SU-DHL-6 (cell line): Measurements from ENCODE around the gene LAMB2.

Experiments used
- H2AFZ ChIP-seq: fragments of 200-600 bp; sonication (generic); 2 replicates; pipeline ENCODE4 v1.6.1; 2014; ENCODE audit warnings: low read depth, mild to moderate bottlenecking, moderate library complexity, mixed read lengths, antibody characterized with exemption, low read length; ENCODE audit not compliant: severe bottlenecking
- H3F3A ChIP-seq: fragments of 200-600 bp; shearing (Covaris generic); 2 replicates; pipeline ENCODE4 v1.6.0; 2016; ENCODE audit warnings: antibody characterized with exemption, mild to moderate bottlenecking; ENCODE audit not compliant: insufficient read depth
- H3K27ac ChIP-seq: fragments of 200-600 bp; sonication (generic); 2 replicates; pipeline ENCODE4 v1.5.1; 2016; ENCODE audit warnings: low read depth, mild to moderate bottlenecking, low read length, moderate library complexity, mixed read lengths
- H3K27me3 ChIP-seq: fragments of 200-600 bp; sonication (generic), shearing (Covaris generic); 2 replicates; pipeline ENCODE4 v1.6.0; 2014; ENCODE audit warnings: mild to moderate bottlenecking, low read length
- H3K36me3 ChIP-seq: fragments of 200-600 bp; sonication (generic); 2 replicates; pipeline ENCODE4 v1.6.1; 2014; ENCODE audit warnings: mild to moderate bottlenecking, low read length, mixed read lengths
- H3K4me2 ChIP-seq: fragments of 300-600, 200-600 bp; shearing (Covaris generic), sonication (generic); 2 replicates; pipeline ENCODE4 v1.6.0; 2014; ENCODE audit warnings: low read length, low read depth, mild to moderate bottlenecking; ENCODE audit not compliant: poor library complexity, severe bottlenecking
- H3K4me3 ChIP-seq: fragments of 200-600 bp; sonication (generic); 2 replicates; pipeline ENCODE4 v1.5.1; 2014; ENCODE audit warnings: antibody characterized with exemption, low read length, mild to moderate bottlenecking, mixed read lengths; ENCODE audit not compliant: insufficient read depth, poor library complexity, severe bottlenecking
- H3K79me2 ChIP-seq: fragments of 200-600 bp; sonication (generic); 2 replicates; pipeline ENCODE4 v1.6.1; 2014; ENCODE audit warnings: mild to moderate bottlenecking, low read length, moderate library complexity; ENCODE audit not compliant: insufficient read depth
- H3K9ac ChIP-seq: fragments of 200-600 bp; sonication (generic); 2 replicates; pipeline ENCODE4 v1.7.0; 2014; ENCODE audit warnings: mild to moderate bottlenecking, low read length
- H3K9me2 ChIP-seq: fragments of 200-600 bp; sonication (generic); replicated peaks from 2 replicates; pipeline ENCODE4 v1.6.1; 2014; ENCODE audit warnings: low read length; ENCODE audit not compliant: insufficient read depth
- H3K9me3 ChIP-seq: fragments of 200-600 bp; sonication (generic); 2 replicates; pipeline ENCODE4 v1.6.1; 2014; ENCODE audit warnings: low read length, mixed read lengths; ENCODE audit not compliant: insufficient read depth
- H4K20me1 ChIP-seq: fragments of 200-600 bp; sonication (generic); 2 replicates; pipeline ENCODE4 v1.6.1; 2014; ENCODE audit warnings: low read depth, mild to moderate bottlenecking, antibody characterized with exemption, low read length, moderate library complexity, mixed read lengths
- CTCF ChIP-seq: fragments of 200-600 bp; sonication (generic); IDR thresholded peaks from one replicate; pipeline ENCODE4 v1.5.1; 2017; ENCODE audit warnings: antibody characterized with exemption, mild to moderate bottlenecking, low read length, moderate library complexity; ENCODE audit not compliant: insufficient read depth, poor library complexity, severe bottlenecking
- EZH2phosphoT487 ChIP-seq: fragments of 200-600 bp; sonication (generic), shearing (Covaris generic); conservative IDR thresholded peaks from 2 replicates; pipeline ENCODE4 v1.6.1; 2018; ENCODE audit warnings: mild to moderate bottlenecking, antibody characterized with exemption, low read length, moderate library complexity, mixed read lengths

Gene LAMB2

DNA sequence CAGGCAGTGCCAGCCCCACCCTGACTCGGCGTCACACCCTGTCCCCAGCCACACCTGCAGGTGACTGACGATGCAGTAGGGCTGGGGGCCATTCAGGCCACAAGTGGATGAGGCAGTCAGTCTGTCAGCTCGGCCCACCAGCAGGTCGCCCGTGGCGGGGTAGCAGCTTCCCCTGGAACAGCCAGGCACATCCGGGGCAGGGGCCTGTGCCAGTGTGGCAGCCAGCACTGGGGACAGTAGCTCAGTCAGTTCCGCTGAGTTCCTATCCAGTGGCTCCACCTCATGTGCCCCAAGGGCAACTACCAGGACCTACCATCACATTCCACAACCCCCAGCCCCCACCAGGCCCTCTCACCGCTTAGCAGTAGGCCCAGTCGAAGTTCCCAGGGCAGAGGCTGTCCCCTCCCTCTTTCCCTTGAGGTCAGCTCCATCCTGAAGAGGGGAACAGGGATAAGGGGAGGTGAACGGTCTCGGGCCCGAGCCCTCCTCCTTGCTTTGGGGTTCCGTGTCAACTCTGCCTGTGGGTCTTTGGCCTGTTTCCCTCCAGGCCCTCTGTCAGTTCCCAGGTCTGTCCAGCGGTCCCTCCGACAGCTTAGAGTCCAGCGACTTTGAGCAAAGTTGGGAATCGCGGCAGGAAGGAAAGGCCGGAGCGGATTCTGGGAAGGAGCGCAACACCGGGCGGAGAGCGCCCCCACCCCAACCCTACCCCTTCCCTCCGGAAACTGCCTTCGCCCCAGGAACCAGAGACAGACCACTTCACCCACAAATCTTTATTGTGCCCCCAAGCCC lies at the start of gene LAMB2:
Gene LAMB2 (minus strand): TSS at position 614 of the 789 bp plus-strand sequence. CDS start 183 bp downstream, at position 431.
- Histone ChIP-seq H3K79me2 (no peaks in the 10 kb centered on the region), H3K9ac (no peak within 1 kb of the TSS)

DNA sequence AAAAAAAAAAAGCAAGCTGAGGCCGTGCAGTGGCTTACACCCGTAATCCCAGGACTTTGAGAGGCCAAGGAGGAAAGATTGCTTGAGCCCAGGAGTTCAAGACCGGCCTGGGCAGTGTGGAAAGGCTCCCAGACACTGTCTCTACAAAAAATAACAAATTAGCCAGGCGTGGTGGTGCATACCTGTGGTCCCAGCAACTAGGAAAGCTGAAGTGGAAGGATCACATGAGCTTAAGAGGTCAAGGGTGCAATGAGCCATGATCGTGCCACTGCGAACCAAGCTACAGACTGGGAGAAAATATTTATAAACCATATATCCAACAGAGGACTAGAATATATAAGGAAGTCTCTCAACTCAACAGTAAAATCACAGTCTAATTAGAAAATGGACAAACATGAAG lies 48.5 kb upstream of the LAMB2 start:
- H4K20me1 ChIP-seq, result no peaks in the 10 kb centered on the region
- H3K36me3 ChIP-seq, result no peaks in the 10 kb centered on the region
- no peak overlapping the region for H3K9ac ChIP-seq
- H3K4me2 ChIP-seq, result no peak overlapping the region
- H2AFZ ChIP-seq, result no peak overlapping the region
- no peak overlapping the region for H3K4me3 ChIP-seq
- H3K79me2 ChIP-seq, result no peaks in the 10 kb centered on the region
- TF ChIP-seq CTCF, result no peak
- no peak for TF ChIP-seq EZH2phosphoT487
- H3F3A ChIP-seq, result no peaks in the 10 kb centered on the region
- H3K27ac ChIP-seq, result no peak overlapping the region
- no peaks in the 10 kb centered on the region for H3K27me3 ChIP-seq
- H3K9me3 ChIP-seq, result no peaks in the 10 kb centered on the region
- no peaks in the 10 kb centered on the region for H3K9me2 ChIP-seq

More for the DNA sequence above, at the start of gene LAMB2:
- Histone ChIP-seq H3K27ac (no peak within 1 kb of the TSS), H3K9me2 (no peaks in the 10 kb centered on the region), H3F3A (no peaks in the 10 kb centered on the region), H3K4me3 (no peak within 1 kb of the TSS), H3K36me3 (no peaks in the 10 kb centered on the region), H2AFZ (no peak within 1 kb of the TSS), H3K27me3 (no peaks in the 10 kb centered on the region), H3K9me3 (no peaks in the 10 kb centered on the region), H4K20me1 (no peaks in the 10 kb centered on the region), H3K4me2 (no peak within 1 kb of the TSS)
- TF ChIP-seq EZH2phosphoT487 (no peak), CTCF (no peak)

- Histone ChIP-seq H3K9me2 (no peaks in the 10 kb centered on the region), H3F3A (no peaks in the 10 kb centered on the region), H3K36me3 (no peaks in the 10 kb centered on the region), H3K4me2 (no peak overlapping the region), H2AFZ (no peak overlapping the region), H3K79me2 (no peaks in the 10 kb centered on the region), H3K9ac (no peak overlapping the region), H3K9me3 (no peaks in the 10 kb centered on the region), H4K20me1 (no peaks in the 10 kb centered on the region), H3K4me3 (no peak overlapping the region), H3K27ac (no peak overlapping the region), H3K27me3 (no peaks in the 10 kb centered on the region)
- TF ChIP-seq EZH2phosphoT487 (no peak), CTCF (no peak)
Measured at GRCh38 chr3:49180116-49180515, 47.3 kb upstream of the LAMB2 start.
